ENCODE results near the gene EIF4H. TPM values are rescaled to one million over a fixed set of nuclear protein-coding genes. Genes with fewer than 3 reads are reported as not detected.

Gene EIF4H
- total and polyA plus RNA-seq, 9 of the 15 experiments (the other 6 are each of a cell fraction or from before 2014, with no cell fraction given): 11.0 to 435 (median 319) TPM

- TF ChIP-seq MLLT1 (IDR thresholded peaks at IDR 0.05) (0 out of 4 replicates have a peak, but pooled peaks of 1 of the 2 experiments have one; percentile 51), DDX20 (tag; IDR thresholded peaks at IDR 0.05; ENCODE audit: low read depth) (no peak), ZFPM2 (CRISPR knock-in tag; IDR thresholded peaks at IDR 0.05) (no peak), HNRNPL (IDR thresholded peaks at IDR 0.05; ENCODE audit: low read depth, low read length) (0 out of 2 replicates have a peak, but pooled peaks have one; percentile 15), CEBPB (tag; IDR thresholded peaks at IDR 0.05) (no peak), TFAP4 (CRISPR knock-in tag; IDR thresholded peaks at IDR 0.05; ENCODE audit: borderline replicate concordance) (peak; percentile 43; the same call in 1 of the 2 replicates), XRCC5 (IDR thresholded peaks at IDR 0.05; ENCODE audit: low read depth, low read length) (peak; percentile 17; the same call in 1 of the 2 replicates), MTA2 (IDR thresholded peaks at IDR 0.05; ENCODE audit: low read depth) (0 out of 2 replicates have a peak, but pooled peaks have one; percentile 9), ZBTB7A (IDR thresholded peaks at IDR 0.05; ENCODE audit: borderline replicate concordance, control insufficient read depth, low read depth, low read length) (peak; percentile 55; the same call in 1 of the 2 replicates), PTTG1 (tag; IDR thresholded peaks at IDR 0.05; ENCODE audit: low read depth) (no peak), ZNF511 (CRISPR knock-in tag; IDR thresholded peaks at IDR 0.05) (peak; percentile 33; the same call in 1 of the 2 replicates), ZSCAN29 (IDR thresholded peaks at IDR 0.05) (no peak)
- TF ChIP-seq, protein P1, sequence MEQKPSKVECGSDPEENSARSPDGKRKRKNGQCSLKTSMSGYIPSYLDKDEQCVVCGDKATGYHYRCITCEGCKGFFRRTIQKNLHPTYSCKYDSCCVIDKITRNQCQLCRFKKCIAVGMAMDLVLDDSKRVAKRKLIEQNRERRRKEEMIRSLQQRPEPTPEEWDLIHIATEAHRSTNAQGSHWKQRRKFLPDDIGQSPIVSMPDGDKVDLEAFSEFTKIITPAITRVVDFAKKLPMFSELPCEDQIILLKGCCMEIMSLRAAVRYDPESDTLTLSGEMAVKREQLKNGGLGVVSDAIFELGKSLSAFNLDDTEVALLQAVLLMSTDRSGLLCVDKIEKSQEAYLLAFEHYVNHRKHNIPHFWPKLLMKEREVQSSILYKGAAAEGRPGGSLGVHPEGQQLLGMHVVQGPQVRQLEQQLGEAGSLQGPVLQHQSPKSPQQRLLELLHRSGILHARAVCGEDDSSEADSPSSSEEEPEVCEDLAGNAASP (IDR thresholded peaks at IDR 0.05): no peak
- TF ChIP-seq, protein P2, sequence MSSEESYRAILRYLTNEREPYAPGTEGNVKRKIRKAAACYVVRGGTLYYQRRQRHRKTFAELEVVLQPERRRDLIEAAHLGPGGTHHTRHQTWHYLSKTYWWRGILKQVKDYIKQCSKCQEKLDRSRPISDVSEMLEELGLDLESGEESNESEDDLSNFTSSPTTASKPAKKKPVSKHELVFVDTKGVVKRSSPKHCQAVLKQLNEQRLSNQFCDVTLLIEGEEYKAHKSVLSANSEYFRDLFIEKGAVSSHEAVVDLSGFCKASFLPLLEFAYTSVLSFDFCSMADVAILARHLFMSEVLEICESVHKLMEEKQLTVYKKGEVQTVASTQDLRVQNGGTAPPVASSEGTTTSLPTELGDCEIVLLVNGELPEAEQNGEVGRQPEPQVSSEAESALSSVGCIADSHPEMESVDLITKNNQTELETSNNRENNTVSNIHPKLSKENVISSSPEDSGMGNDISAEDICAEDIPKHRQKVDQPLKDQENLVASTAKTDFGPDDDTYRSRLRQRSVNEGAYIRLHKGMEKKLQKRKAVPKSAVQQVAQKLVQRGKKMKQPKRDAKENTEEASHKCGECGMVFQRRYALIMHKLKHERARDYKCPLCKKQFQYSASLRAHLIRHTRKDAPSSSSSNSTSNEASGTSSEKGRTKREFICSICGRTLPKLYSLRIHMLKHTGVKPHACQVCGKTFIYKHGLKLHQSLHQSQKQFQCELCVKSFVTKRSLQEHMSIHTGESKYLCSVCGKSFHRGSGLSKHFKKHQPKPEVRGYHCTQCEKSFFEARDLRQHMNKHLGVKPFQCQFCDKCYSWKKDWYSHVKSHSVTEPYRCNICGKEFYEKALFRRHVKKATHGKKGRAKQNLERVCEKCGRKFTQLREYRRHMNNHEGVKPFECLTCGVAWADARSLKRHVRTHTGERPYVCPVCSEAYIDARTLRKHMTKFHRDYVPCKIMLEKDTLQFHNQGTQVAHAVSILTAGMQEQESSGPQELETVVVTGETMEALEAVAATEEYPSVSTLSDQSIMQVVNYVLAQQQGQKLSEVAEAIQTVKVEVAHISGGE (CRISPR knock-in tag; IDR thresholded peaks at IDR 0.05): 0 out of 6 replicates have a peak, but pooled peaks of 1 of the 3 experiments have one; percentile 32
Observed at GRCh38 chr7:74174606-74175082, 488 bp downstream of the EIF4H start (continued).

All from K562 (cell line).